MM.1S (cell line): Measurements from ENCODE around the gene CDC5L.

Experiments used
- EZH2 ChIP-seq: fragments of 300-600 bp; sonication (generic); optimal IDR thresholded peaks from 2 replicates; pipeline ENCODE3; 2017; ENCODE audit warnings: low read depth, mild to moderate bottlenecking, antibody characterized with exemption, low read length, mixed read lengths
- EZH2phosphoT487 ChIP-seq: fragments of 300-600 bp; sonication (generic); IDR thresholded peaks from 2 replicates; pipeline ENCODE4 v1.6.1; 2018; ENCODE audit warnings: antibody characterized with exemption, low read length
- TF ChIP-seq, protein P1 (sequence below): fragments of 300-600 bp; sonication (generic); IDR thresholded peaks from 2 replicates; pipeline ENCODE4 v1.5.1; 2016; ENCODE audit warnings: antibody characterized with exemption, low read length, mixed read lengths

DNA sequence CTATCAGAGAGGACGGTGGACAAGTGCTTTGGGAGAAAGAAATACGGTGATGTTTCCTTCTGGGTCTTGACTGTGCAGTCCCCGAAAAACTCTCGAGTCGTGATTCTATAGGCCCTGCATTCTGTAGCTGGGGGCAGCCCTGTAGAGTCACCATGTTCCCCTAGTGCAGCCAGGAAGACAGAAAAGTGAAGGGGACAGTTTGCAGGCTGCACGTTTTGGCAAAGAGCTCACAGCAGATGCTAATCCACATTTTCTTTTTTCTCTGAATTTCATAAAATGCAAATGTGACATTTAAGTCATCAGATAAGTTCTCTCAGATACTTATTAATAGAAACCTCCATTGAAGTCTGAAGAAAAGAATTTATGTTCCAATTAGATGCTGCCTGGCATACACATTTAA is 25.6 kb upstream of the CDC5L start:
- TF ChIP-seq, protein P1, sequence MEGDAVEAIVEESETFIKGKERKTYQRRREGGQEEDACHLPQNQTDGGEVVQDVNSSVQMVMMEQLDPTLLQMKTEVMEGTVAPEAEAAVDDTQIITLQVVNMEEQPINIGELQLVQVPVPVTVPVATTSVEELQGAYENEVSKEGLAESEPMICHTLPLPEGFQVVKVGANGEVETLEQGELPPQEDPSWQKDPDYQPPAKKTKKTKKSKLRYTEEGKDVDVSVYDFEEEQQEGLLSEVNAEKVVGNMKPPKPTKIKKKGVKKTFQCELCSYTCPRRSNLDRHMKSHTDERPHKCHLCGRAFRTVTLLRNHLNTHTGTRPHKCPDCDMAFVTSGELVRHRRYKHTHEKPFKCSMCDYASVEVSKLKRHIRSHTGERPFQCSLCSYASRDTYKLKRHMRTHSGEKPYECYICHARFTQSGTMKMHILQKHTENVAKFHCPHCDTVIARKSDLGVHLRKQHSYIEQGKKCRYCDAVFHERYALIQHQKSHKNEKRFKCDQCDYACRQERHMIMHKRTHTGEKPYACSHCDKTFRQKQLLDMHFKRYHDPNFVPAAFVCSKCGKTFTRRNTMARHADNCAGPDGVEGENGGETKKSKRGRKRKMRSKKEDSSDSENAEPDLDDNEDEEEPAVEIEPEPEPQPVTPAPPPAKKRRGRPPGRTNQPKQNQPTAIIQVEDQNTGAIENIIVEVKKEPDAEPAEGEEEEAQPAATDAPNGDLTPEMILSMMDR = no peak
- no peak for TF ChIP-seq EZH2
- no peak for TF ChIP-seq EZH2phosphoT487
